SU-DHL-6 (cell line): ENCODE data around the gene ACAA2.

ENCODE experiments used
- CTCF ChIP-seq: fragments of 200-600 bp; sonication (generic); IDR thresholded peaks from one replicate; pipeline ENCODE4 v1.5.1; 2017; ENCODE audit warnings: antibody characterized with exemption, mild to moderate bottlenecking, low read length, moderate library complexity; ENCODE audit not compliant: insufficient read depth, poor library complexity, severe bottlenecking
- EZH2phosphoT487 ChIP-seq: fragments of 200-600 bp; sonication (generic), shearing (Covaris generic); conservative IDR thresholded peaks from 2 replicates; pipeline ENCODE4 v1.6.1; 2018; ENCODE audit warnings: mild to moderate bottlenecking, antibody characterized with exemption, low read length, moderate library complexity, mixed read lengths

GRCh38 chr18:49798001-49798400 is 15.3 kb downstream of the ACAA2 start:
- TF ChIP-seq EZH2phosphoT487, result no peak
- TF ChIP-seq CTCF, result no peak
